ENCODE data around the gene USP2.

The USP2 gene

DNA sequence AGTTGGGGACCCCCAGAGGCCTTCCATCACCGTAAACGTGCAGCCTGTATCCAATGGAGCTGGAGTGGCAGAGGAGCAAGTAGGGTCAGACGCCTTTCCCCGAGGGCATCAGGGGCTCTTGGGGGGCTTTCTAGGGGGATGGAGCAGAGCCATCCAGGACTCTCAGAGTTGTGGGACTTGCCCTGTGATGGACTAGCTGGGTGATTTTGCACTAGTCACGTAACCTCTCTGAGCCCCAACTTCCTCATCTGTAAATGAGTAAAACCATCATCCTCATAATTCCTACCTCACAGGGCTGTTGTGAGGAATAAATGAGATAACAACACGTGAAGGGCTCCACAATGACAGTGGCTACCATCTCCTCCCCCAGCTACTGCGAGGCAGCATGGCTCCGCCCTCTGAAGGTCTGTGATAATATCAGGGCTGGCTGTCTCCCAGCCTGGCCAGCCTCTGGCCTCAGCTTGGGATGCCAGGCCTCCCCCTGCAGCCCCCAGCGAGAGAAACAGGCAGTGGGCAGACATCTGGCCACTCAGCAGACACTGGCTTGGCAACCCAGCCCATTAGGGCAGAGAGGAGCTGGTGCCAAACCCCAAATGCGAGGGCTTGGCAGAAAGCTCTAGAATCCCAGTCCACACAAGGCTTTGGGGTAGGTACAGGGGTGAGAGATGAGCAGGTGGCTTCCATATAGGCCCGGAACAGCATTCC lies 6.7 kb downstream of the USP2 start:
- TF ChIP-seq TCF4 (CRISPR knock-in tag; IDR thresholded peaks at IDR 0.05; ENCODE audit: borderline replicate concordance) (peak; percentile 55; the same call in 1 of the 2 replicates), ARNTL (CRISPR knock-in tag; IDR thresholded peaks at IDR 0.05; ENCODE audit: borderline replicate concordance, low read depth) (no peak)
- TF ChIP-seq, protein P1, sequence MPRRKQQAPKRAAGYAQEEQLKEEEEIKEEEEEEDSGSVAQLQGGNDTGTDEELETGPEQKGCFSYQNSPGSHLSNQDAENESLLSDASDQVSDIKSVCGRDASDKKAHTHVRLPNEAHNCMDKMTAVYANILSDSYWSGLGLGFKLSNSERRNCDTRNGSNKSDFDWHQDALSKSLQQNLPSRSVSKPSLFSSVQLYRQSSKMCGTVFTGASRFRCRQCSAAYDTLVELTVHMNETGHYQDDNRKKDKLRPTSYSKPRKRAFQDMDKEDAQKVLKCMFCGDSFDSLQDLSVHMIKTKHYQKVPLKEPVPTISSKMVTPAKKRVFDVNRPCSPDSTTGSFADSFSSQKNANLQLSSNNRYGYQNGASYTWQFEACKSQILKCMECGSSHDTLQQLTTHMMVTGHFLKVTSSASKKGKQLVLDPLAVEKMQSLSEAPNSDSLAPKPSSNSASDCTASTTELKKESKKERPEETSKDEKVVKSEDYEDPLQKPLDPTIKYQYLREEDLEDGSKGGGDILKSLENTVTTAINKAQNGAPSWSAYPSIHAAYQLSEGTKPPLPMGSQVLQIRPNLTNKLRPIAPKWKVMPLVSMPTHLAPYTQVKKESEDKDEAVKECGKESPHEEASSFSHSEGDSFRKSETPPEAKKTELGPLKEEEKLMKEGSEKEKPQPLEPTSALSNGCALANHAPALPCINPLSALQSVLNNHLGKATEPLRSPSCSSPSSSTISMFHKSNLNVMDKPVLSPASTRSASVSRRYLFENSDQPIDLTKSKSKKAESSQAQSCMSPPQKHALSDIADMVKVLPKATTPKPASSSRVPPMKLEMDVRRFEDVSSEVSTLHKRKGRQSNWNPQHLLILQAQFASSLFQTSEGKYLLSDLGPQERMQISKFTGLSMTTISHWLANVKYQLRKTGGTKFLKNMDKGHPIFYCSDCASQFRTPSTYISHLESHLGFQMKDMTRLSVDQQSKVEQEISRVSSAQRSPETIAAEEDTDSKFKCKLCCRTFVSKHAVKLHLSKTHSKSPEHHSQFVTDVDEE (CRISPR knock-in tag; IDR thresholded peaks at IDR 0.05), result 0 out of 2 replicates have a peak, but pooled peaks have one; percentile 27
- ATAC-seq, result peak; percentile 65

DNA sequence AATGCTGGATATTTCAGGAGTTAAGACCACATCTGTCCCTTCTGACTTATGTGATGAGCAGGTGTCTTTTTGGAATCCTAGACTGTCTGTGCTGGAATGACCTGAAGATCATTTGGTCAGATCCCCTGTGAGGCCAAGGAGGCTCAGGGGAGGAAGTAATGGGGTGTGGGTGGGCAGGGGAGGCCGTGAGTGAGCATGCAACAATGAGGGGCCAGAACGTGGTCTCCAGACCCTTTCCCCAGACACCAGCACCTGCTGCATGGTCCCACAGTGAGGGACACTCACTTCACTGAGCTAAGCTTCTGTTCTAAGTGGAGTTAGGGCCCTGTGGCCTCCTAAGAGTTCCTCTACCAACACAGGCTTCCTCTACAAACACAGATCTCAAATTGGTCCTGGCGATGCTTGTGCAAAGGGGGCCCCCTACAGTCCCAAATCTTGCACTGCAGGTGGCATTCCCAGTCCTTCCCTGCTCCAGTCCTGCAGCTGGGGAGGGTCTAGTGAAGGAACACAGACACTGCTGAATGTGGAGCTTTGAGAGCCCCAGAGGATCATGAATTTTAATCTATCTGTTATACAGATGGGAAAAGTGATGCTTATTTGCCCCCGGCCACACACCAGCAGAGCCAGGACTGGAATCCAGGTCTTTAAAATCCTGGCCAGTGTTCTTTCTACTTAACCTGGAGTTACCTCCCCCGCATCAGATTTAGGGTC lies 7.4 kb downstream of the USP2 start:
- peak; percentile 84 for ATAC-seq
- no peak for TF ChIP-seq ARNTL (CRISPR knock-in tag; IDR thresholded peaks at IDR 0.05; ENCODE audit: borderline replicate concordance, low read depth)
- no peak for TF ChIP-seq CSDC2 (CRISPR knock-in tag; IDR thresholded peaks at IDR 0.05)
- TF ChIP-seq, protein P2, sequence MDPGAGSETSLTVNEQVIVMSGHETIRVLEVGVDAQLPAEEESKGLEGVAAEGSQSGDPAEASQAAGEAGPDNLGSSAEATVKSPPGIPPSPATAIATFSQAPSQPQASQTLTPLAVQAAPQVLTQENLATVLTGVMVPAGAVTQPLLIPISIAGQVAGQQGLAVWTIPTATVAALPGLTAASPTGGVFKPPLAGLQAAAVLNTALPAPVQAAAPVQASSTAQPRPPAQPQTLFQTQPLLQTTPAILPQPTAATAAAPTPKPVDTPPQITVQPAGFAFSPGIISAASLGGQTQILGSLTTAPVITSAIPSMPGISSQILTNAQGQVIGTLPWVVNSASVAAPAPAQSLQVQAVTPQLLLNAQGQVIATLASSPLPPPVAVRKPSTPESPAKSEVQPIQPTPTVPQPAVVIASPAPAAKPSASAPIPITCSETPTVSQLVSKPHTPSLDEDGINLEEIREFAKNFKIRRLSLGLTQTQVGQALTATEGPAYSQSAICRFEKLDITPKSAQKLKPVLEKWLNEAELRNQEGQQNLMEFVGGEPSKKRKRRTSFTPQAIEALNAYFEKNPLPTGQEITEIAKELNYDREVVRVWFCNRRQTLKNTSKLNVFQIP (CRISPR knock-in tag; IDR thresholded peaks at IDR 0.05; ENCODE audit: borderline replicate concordance, low read depth), result no peak
- no peak for TF ChIP-seq TOX (CRISPR knock-in tag; IDR thresholded peaks at IDR 0.05; ENCODE audit: borderline replicate concordance)
- TF ChIP-seq, protein P3, sequence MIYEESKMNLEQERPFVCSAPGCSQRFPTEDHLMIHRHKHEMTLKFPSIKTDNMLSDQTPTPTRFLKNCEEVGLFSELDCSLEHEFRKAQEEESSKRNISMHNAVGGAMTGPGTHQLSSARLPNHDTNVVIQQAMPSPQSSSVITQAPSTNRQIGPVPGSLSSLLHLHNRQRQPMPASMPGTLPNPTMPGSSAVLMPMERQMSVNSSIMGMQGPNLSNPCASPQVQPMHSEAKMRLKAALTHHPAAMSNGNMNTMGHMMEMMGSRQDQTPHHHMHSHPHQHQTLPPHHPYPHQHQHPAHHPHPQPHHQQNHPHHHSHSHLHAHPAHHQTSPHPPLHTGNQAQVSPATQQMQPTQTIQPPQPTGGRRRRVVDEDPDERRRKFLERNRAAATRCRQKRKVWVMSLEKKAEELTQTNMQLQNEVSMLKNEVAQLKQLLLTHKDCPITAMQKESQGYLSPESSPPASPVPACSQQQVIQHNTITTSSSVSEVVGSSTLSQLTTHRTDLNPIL (CRISPR knock-in tag; IDR thresholded peaks at IDR 0.05; ENCODE audit: low read depth), result no peak
- no peak for TF ChIP-seq SNAI2 (CRISPR knock-in tag; IDR thresholded peaks at IDR 0.05)
- TF ChIP-seq RARB (CRISPR knock-in tag; IDR thresholded peaks at IDR 0.05), result no peak
- TF ChIP-seq ZFP3 (CRISPR knock-in tag; IDR thresholded peaks at IDR 0.05), result peak; percentile 97

DNA sequence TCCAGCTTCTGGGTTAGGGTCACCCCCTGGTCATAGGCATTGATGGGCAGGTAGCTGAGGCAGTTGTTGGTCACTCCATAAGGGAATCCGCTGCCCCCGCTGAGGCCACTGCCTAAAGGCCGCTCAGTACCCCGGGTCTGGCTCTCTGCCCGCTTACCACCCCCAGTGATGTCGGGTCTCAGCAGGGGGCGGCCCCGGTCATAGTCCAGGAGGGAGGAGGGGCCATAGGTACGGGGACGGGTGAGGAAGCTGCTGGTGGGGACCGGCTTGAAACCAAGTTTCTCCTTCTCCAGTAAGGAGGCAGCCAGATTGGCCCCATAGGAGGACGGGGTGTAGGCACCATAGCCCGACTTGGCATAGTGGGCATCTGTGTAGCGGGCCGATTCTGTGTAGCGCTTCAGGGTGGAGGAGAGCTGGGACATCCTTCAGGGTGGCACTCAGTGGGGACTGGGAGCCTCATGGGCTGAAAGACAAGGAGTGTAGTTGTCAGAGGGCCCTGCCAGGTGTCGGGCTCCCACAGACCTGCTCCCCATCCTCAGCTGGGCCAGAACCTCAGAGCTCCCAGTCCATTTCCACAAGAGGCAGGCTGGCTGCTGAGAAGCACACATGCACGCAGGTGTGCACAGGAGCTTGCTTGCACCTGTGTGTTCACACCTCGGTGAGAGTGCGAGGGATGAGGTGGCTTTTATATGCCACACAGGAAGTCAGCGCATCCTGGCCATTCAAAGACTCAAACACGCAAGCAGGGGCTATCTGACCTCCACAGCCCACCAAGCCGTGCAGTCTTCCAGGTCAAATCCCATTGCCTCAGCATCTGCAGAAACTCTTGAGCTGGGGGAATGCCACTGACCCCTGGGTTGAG lies 8.2 kb downstream of the USP2 start:
- no peak for ATAC-seq
- TF ChIP-seq CSDC2 (CRISPR knock-in tag; IDR thresholded peaks at IDR 0.05) (no peak), ZFP3 (CRISPR knock-in tag; IDR thresholded peaks at IDR 0.05) (no peak), ZC3H10 (CRISPR knock-in tag; IDR thresholded peaks at IDR 0.05) (no peak), PPARA (CRISPR knock-in tag; IDR thresholded peaks at IDR 0.05; ENCODE audit: borderline replicate concordance) (no peak), OSR1 (CRISPR knock-in tag; IDR thresholded peaks at IDR 0.05) (no peak), TOX (CRISPR knock-in tag; IDR thresholded peaks at IDR 0.05; ENCODE audit: borderline replicate concordance) (no peak), ARNTL (CRISPR knock-in tag; IDR thresholded peaks at IDR 0.05; ENCODE audit: borderline replicate concordance, low read depth) (no peak), BACH2 (CRISPR knock-in tag; IDR thresholded peaks at IDR 0.05; ENCODE audit: borderline replicate concordance) (no peak), ZFP30 (CRISPR knock-in tag; IDR thresholded peaks at IDR 0.05) (no peak), ESRRG (CRISPR knock-in tag; IDR thresholded peaks at IDR 0.05) (no peak), SNAI2 (CRISPR knock-in tag; IDR thresholded peaks at IDR 0.05) (no peak), ZNF70 (CRISPR knock-in tag; IDR thresholded peaks at IDR 0.05) (no peak), ZNF565 (CRISPR knock-in tag; conservative IDR thresholded peaks at IDR 0.05; ENCODE audit: low read depth) (no peak), RARB (CRISPR knock-in tag; IDR thresholded peaks at IDR 0.05) (no peak), ISL1 (CRISPR knock-in tag; IDR thresholded peaks at IDR 0.05) (no peak), TCF4 (CRISPR knock-in tag; IDR thresholded peaks at IDR 0.05; ENCODE audit: borderline replicate concordance) (no peak)
- TF ChIP-seq, protein P3 (CRISPR knock-in tag; IDR thresholded peaks at IDR 0.05; ENCODE audit: low read depth), result no peak
- TF ChIP-seq, protein P4, sequence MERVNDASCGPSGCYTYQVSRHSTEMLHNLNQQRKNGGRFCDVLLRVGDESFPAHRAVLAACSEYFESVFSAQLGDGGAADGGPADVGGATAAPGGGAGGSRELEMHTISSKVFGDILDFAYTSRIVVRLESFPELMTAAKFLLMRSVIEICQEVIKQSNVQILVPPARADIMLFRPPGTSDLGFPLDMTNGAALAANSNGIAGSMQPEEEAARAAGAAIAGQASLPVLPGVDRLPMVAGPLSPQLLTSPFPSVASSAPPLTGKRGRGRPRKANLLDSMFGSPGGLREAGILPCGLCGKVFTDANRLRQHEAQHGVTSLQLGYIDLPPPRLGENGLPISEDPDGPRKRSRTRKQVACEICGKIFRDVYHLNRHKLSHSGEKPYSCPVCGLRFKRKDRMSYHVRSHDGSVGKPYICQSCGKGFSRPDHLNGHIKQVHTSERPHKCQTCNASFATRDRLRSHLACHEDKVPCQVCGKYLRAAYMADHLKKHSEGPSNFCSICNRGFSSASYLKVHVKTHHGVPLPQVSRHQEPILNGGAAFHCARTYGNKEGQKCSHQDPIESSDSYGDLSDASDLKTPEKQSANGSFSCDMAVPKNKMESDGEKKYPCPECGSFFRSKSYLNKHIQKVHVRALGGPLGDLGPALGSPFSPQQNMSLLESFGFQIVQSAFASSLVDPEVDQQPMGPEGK (CRISPR knock-in tag; IDR thresholded peaks at IDR 0.05; ENCODE audit: borderline replicate concordance), result no peak
- TF ChIP-seq, protein P2 (CRISPR knock-in tag; IDR thresholded peaks at IDR 0.05; ENCODE audit: borderline replicate concordance, low read depth), result no peak

All from SK-N-SH treated with all-trans-retinoic acid at 6 μM for 48 hours (cell line).